ENCODE measurements around the gene FAM13A. TPM values are rescaled to one million over a fixed set of nuclear protein-coding genes. Genes with fewer than 3 reads are reported as not detected.

FAM13A gene
- total and polyA plus RNA-seq, 2 donors (not counting 3 experiments of a cell fraction or from before 2014, with no cell fraction given): 3.3 to 10.5 TPM

GRCh38 chr4:88751258-88752075 lies 305.5 kb downstream of the FAM13A start:
- H2AFZ ChIP-seq (ENCODE audit: low read depth, low read length): no peak overlapping the region
- H3K36me3 ChIP-seq (ENCODE audit: control insufficient read depth in 2 of 2, extremely low read depth in 1 of 2, insufficient read depth in 2 of 2, low read length in 2 of 2): peaks cover 0 to 9% of the 10 kb centered on the region in 2 experiments
- no peaks in the 10 kb centered on the region for H3K27me3 ChIP-seq (ENCODE audit: control insufficient read depth in 2 of 2, insufficient read depth in 2 of 2, low read length in 2 of 2)
- H3K9me1 ChIP-seq (replicated peaks; ENCODE audit: control insufficient read depth, extremely low read depth, insufficient read depth, low read length): no peaks in the 10 kb centered on the region
- no TSS peak for BruUV-seq (replicated peaks)
- H3K79me2 ChIP-seq (ENCODE audit: control insufficient read depth, insufficient read depth, low read length): no peaks in the 10 kb centered on the region
- dilution Hi-C loops (cut with MboI; ENCODE audit: extremely low pct_ligation_motif_present, low sequenced_read_pairs): no loop called here
- ChIA-PET CTCF (interaction anchor here (0.6 kb wide), 1 partner anchor 43 kb away, joined by 3 read pairs; no protein-coding TSS in a partner anchor), POLR2A (no interaction called here)
- H3K9ac ChIP-seq (replicated peaks; ENCODE audit: extremely low read depth, insufficient read depth, low read length): no peak overlapping the region
- DNase-seq (ENCODE audit: low read depth, low spot score): no peak
- no peak overlapping the region for H3K4me2 ChIP-seq (ENCODE audit: insufficient read depth, low read length)
- intact Hi-C loops (cut with micrococcal nuclease): no loop called here
- no peak for TF ChIP-seq FOS (IDR thresholded peaks at IDR 0.05; ENCODE audit: borderline replicate concordance, insufficient read depth, low read length)
- TF ChIP-seq POLR2AphosphoS5 (IDR thresholded peaks at IDR 0.05; ENCODE audit: insufficient read depth, low read depth, low read length): no peak
- TF ChIP-seq MAX (IDR thresholded peaks at IDR 0.05; ENCODE audit: insufficient read depth, insufficient read length): no peak
- no peak for TF ChIP-seq MYC (IDR thresholded peaks at IDR 0.05; ENCODE audit: low read depth, low read length)
- TF ChIP-seq GATA2 (IDR thresholded peaks at IDR 0.05; ENCODE audit: insufficient read depth, insufficient read length, low read depth, low read length): no peak
- no peak for TF ChIP-seq JUN (IDR thresholded peaks at IDR 0.05; ENCODE audit: borderline replicate concordance, insufficient read depth, insufficient read length, low read depth)
- TF ChIP-seq POLR2A (IDR thresholded peaks at IDR 0.05; ENCODE audit: low read depth, low read length): no peak
- no peak for TF ChIP-seq CTCF (IDR thresholded peaks at IDR 0.05; ENCODE audit: extremely low read depth in 1 of 2, insufficient read depth in 1 of 2, low read depth in 1 of 2, low read length in 2 of 2)
- TF ChIP-seq EZH2 (IDR thresholded peaks at IDR 0.05; ENCODE audit: borderline replicate concordance, low read depth, low read length, severe bottlenecking): no peak
- FAIRE-seq: no peak
- H4K20me1 ChIP-seq (replicated peaks; ENCODE audit: control insufficient read depth, extremely low read depth, insufficient read depth, low read length): no peaks in the 10 kb centered on the region
- H3K9me3 ChIP-seq (replicated peaks; ENCODE audit: control insufficient read depth, insufficient read depth, low read length): no peaks in the 10 kb centered on the region
- no peak overlapping the region for H3K4me3 ChIP-seq (replicated peaks in 1 of 3; ENCODE audit: insufficient read depth in 1 of 3, low read depth in 1 of 3, low read length in 3 of 3)
- H3K27ac ChIP-seq (ENCODE audit: insufficient read depth, low read depth, low read length): no peak overlapping the region
- H3K4me1 ChIP-seq (ENCODE audit: control insufficient read depth, extremely low read depth, insufficient read depth, low read length): no peaks in the 10 kb centered on the region
